Right ventricle myocardium inferior (tissue), 1 donor: Measurements from ENCODE around the gene PHF24. TPM values are rescaled to one million over a fixed set of nuclear protein-coding genes. Genes with fewer than 3 reads are reported as not detected.

ENCODE experiments used
- ATAC-seq: fragments of 200-7000 bp; cut with Tn5 transposase; one replicate; pipeline ENCODE4 v1.9.1; 2020; ENCODE audit warnings: mild to moderate bottlenecking, moderate library complexity
- DNase-seq: peaks from one replicate; pipeline ENCODE4 v3.0.0; 2021; ENCODE audit errors: missing footprints
- intact Hi-C: fragments of 100-400 bp; cut with DNase I; formaldehyde crosslinking; loops from one replicate; pipeline ENCODE4 v1.11.0; 2022
- total RNA-seq: library from RNA; stranded (reverse); fragmentation: NEBNext Ultra II Directional; extraction: Animal tissue kit (Norgen Biotek cat#: 25700); gene quantifications from one replicate; pipeline ENCODE4 v1.2.1, GENCODE V29; 2021
- donor health status: DM: no; HTN: yes; CAD: no; lungs with severe emphysema.

The PHF24 gene
- total RNA-seq, 1 donor from 2014 or later: 0.22 TPM

- no peak for ATAC-seq
- DNase-seq: no peak
- intact Hi-C loops: no loop called here
These were observed 18.9 kb downstream of the PHF24 start for GRCh38 chr9:34976992-34977391.

GRCh38 chr9:34980181-34980761, 22.2 kb downstream of the PHF24 start:
- DNase-seq: no peak
- no peak for ATAC-seq
- intact Hi-C loops: no loop called here

GRCh38 chr9:34982361-34982760, 24.3 kb downstream of the PHF24 start:
- ATAC-seq (no peak), DNase-seq (no peak)
- intact Hi-C loops: no loop called here

- DNase-seq (no peak), ATAC-seq (no peak)
- intact Hi-C loops: no loop called here
These were observed 25.1 kb downstream of the PHF24 start for GRCh38 chr9:34983209-34983608.

GRCh38 chr9:34984049-34984448, 26.0 kb downstream of the PHF24 start:
- DNase-seq (no peak), ATAC-seq (no peak)
- intact Hi-C loops: loop anchor here (2.0 kb wide), 1 partner anchor 85 kb away; no protein-coding TSS in a partner anchor

- no peak for DNase-seq
- no peak for ATAC-seq
- intact Hi-C loops: loop anchor here (2.0 kb wide), 1 partner anchor 87 kb away; no protein-coding TSS in a partner anchor
These were observed 27.3 kb downstream of the PHF24 start for GRCh38 chr9:34985311-34985899.

- DNase-seq: peak; percentile 55
- intact Hi-C loops: no loop called here
- no peak for ATAC-seq
These were observed 28.5 kb downstream of the PHF24 start for GRCh38 chr9:34986540-34987047.

GRCh38 chr9:34987160-34987901, 29.2 kb downstream of the PHF24 start:
- peak; percentile 32 for DNase-seq
- no peak for ATAC-seq
- intact Hi-C loops: no loop called here

- ATAC-seq: no peak
- DNase-seq: peak; percentile 73
- intact Hi-C loops: loop anchor here (2.0 kb wide), 1 partner anchor 84 kb away; the partner anchor contains the start of gene VCP
These were observed 30.3 kb downstream of the PHF24 start for GRCh38 chr9:34988218-34989002.

GRCh38 chr9:34989003-34989945, 31.2 kb downstream of the PHF24 start, which contains the start of gene DNAJB5:
TSS of gene DNAJB5 (plus strand) at chr9:34989745. CDS start at chr9:34990631, 886 bp downstream.
- peak; percentile 89 for ATAC-seq
- DNase-seq: peak; percentile 99
- intact Hi-C loops: loop anchor here (2.0 kb wide), 1 partner anchor 84 kb away; the partner anchor contains the start of gene VCP

GRCh38 chr9:34989946-34990635, 32.0 kb downstream of the PHF24 start:
- intact Hi-C loops: loop anchor here (2.0 to 5.0 kb wide), 2 partner anchors 83 to 323 kb away; partner anchors contain the start of gene VCP
- DNase-seq (peak; percentile 84), ATAC-seq (no peak)

GRCh38 chr9:34990908-34991606, 33.0 kb downstream of the PHF24 start:
- ATAC-seq: no peak
- intact Hi-C loops: loop anchor here (5.0 kb wide), 1 partner anchor 324 kb away; a partner anchor contains a TSS

GRCh38 chr9:34991607-34992375, 33.7 kb downstream of the PHF24 start:
- ATAC-seq (peak; percentile 7), DNase-seq (peak; percentile 66)
- intact Hi-C loops: loop anchor here (5.0 kb wide), 1 partner anchor 324 kb away; a partner anchor contains a TSS

More at GRCh38 chr9:34990908-34991606, 33.0 kb downstream of the PHF24 start:
- DNase-seq: no peak

GRCh38 chr9:34992376-34992951, 34.4 kb downstream of the PHF24 start:
- DNase-seq (peak; percentile 74), ATAC-seq (no peak)
- intact Hi-C loops: loop anchor here (5.0 kb wide), 1 partner anchor 325 kb away; a partner anchor contains a TSS
